Measurements from ENCODE around the gene TRERF1. TPM values are rescaled to one million over a fixed set of nuclear protein-coding genes. Genes with fewer than 3 reads are reported as not detected.
"Not testable (repeated sequence)": the region's sequence is repeated elsewhere in the genome, so short reads cannot be mapped to it uniquely, and the experiment has no call there.

Gene TRERF1
- total RNA-seq, 1 donor from 2014 or later: 47.9 TPM

GRCh38 chr6:42210551-42210950, 241.2 kb downstream of the TRERF1 start:
- intact Hi-C loops (cut with micrococcal nuclease): no loop called here
- Mint-ChIP-seq H3K36me3 (ENCODE audit: low read depth) (peaks cover 34% of the 10 kb centered on the region), H3K4me3 (no peak overlapping the region), H3K4me1 (ENCODE audit: low read depth) (peaks cover 10% of the 10 kb centered on the region), H3K27ac (no peak overlapping the region), H3K27me3 (ENCODE audit: insufficient read depth) (no peaks in the 10 kb centered on the region), H3K9me3 (no peaks in the 10 kb centered on the region)
- no peak for DNase-seq (ENCODE audit: low spot score)

GRCh38 chr6:42207559-42207958, 244.2 kb downstream of the TRERF1 start:
- H3K27me3 Mint-ChIP-seq (ENCODE audit: insufficient read depth); intact Hi-C loops (cut with micrococcal nuclease); H3K4me3 Mint-ChIP-seq; H3K9me3 Mint-ChIP-seq; H3K27ac Mint-ChIP-seq; DNase-seq (ENCODE audit: low spot score); H3K4me1 Mint-ChIP-seq (ENCODE audit: low read depth): not testable (repeated sequence)
- peaks cover 26% of the 10 kb centered on the region for H3K36me3 Mint-ChIP-seq (ENCODE audit: low read depth)

- Mint-ChIP-seq H3K27me3 (ENCODE audit: insufficient read depth) (no peaks in the 10 kb centered on the region), H3K4me1 (ENCODE audit: low read depth) (no peaks in the 10 kb centered on the region), H3K27ac (no peak overlapping the region), H3K9me3 (no peaks in the 10 kb centered on the region), H3K4me3 (no peak overlapping the region), H3K36me3 (ENCODE audit: low read depth) (peaks cover 24% of the 10 kb centered on the region)
- intact Hi-C loops (cut with micrococcal nuclease): no loop called here
- no peak for DNase-seq (ENCODE audit: low spot score)
Observed at GRCh38 chr6:42204768-42205282, 246.9 kb downstream of the TRERF1 start.

GRCh38 chr6:42203183-42203582, 248.5 kb downstream of the TRERF1 start:
- DNase-seq (ENCODE audit: low spot score): no peak
- no peak overlapping the region for H3K27ac Mint-ChIP-seq
- peaks cover 19% of the 10 kb centered on the region for H3K36me3 Mint-ChIP-seq (ENCODE audit: low read depth)
- no peaks in the 10 kb centered on the region for H3K4me1 Mint-ChIP-seq (ENCODE audit: low read depth)
- intact Hi-C loops (cut with micrococcal nuclease): no loop called here
- no peaks in the 10 kb centered on the region for H3K27me3 Mint-ChIP-seq (ENCODE audit: insufficient read depth)
- no peaks in the 10 kb centered on the region for H3K9me3 Mint-ChIP-seq
- H3K4me3 Mint-ChIP-seq: no peak overlapping the region

GRCh38 chr6:42202131-42202915, 249.4 kb downstream of the TRERF1 start:
- peaks cover 12% of the 10 kb centered on the region for H3K36me3 Mint-ChIP-seq (ENCODE audit: low read depth)
- DNase-seq (ENCODE audit: low spot score); H3K9me3 Mint-ChIP-seq; H3K27ac Mint-ChIP-seq; H3K4me3 Mint-ChIP-seq; H3K27me3 Mint-ChIP-seq (ENCODE audit: insufficient read depth); intact Hi-C loops (cut with micrococcal nuclease); H3K4me1 Mint-ChIP-seq (ENCODE audit: low read depth): not testable (repeated sequence)

GRCh38 chr6:42201382-42201781, 250.3 kb downstream of the TRERF1 start:
- no peak for DNase-seq (ENCODE audit: low spot score)
- Mint-ChIP-seq H3K9me3 (no peaks in the 10 kb centered on the region), H3K36me3 (ENCODE audit: low read depth) (peaks cover 12% of the 10 kb centered on the region), H3K27me3 (ENCODE audit: insufficient read depth) (no peaks in the 10 kb centered on the region), H3K27ac (no peak overlapping the region), H3K4me1 (ENCODE audit: low read depth) (no peaks in the 10 kb centered on the region), H3K4me3 (no peak overlapping the region)
- intact Hi-C loops (cut with micrococcal nuclease): no loop called here

GRCh38 chr6:42200035-42200434, 251.7 kb downstream of the TRERF1 start:
- DNase-seq (ENCODE audit: low spot score): no peak
- Mint-ChIP-seq H3K4me3 (no peak overlapping the region), H3K27me3 (ENCODE audit: insufficient read depth) (no peaks in the 10 kb centered on the region), H3K36me3 (ENCODE audit: low read depth) (peaks cover 9% of the 10 kb centered on the region), H3K9me3 (no peaks in the 10 kb centered on the region), H3K27ac (no peak overlapping the region), H3K4me1 (ENCODE audit: low read depth) (no peaks in the 10 kb centered on the region)
- intact Hi-C loops (cut with micrococcal nuclease): no loop called here

GRCh38 chr6:42199106-42199981, 252.4 kb downstream of the TRERF1 start:
- intact Hi-C loops (cut with micrococcal nuclease): no loop called here
- Mint-ChIP-seq H3K9me3 (no peaks in the 10 kb centered on the region), H3K27ac (no peak overlapping the region), H3K4me1 (ENCODE audit: low read depth) (no peaks in the 10 kb centered on the region), H3K27me3 (ENCODE audit: insufficient read depth) (no peaks in the 10 kb centered on the region), H3K4me3 (no peak overlapping the region), H3K36me3 (ENCODE audit: low read depth) (peaks cover 9% of the 10 kb centered on the region)
- no peak for DNase-seq (ENCODE audit: low spot score)

GRCh38 chr6:42197555-42198362, 254.0 kb downstream of the TRERF1 start:
- DNase-seq (ENCODE audit: low spot score): no peak
- H3K9me3 Mint-ChIP-seq: no peaks in the 10 kb centered on the region
- H3K4me3 Mint-ChIP-seq: no peak overlapping the region
- H3K4me1 Mint-ChIP-seq (ENCODE audit: low read depth): no peaks in the 10 kb centered on the region
- intact Hi-C loops (cut with micrococcal nuclease): no loop called here
- H3K27me3 Mint-ChIP-seq (ENCODE audit: insufficient read depth): no peaks in the 10 kb centered on the region
- H3K27ac Mint-ChIP-seq: no peak overlapping the region
- peaks cover 9% of the 10 kb centered on the region for H3K36me3 Mint-ChIP-seq (ENCODE audit: low read depth)

- Mint-ChIP-seq H3K36me3 (ENCODE audit: low read depth) (peaks cover 7% of the 10 kb centered on the region), H3K9me3 (no peaks in the 10 kb centered on the region), H3K27me3 (ENCODE audit: insufficient read depth) (no peaks in the 10 kb centered on the region), H3K4me3 (no peak overlapping the region), H3K4me1 (ENCODE audit: low read depth) (no peaks in the 10 kb centered on the region), H3K27ac (no peak overlapping the region)
- intact Hi-C loops (cut with micrococcal nuclease): no loop called here
- DNase-seq (ENCODE audit: low spot score): no peak
Observed at GRCh38 chr6:42195415-42195814, 256.3 kb downstream of the TRERF1 start.

GRCh38 chr6:42194056-42194455, 257.7 kb downstream of the TRERF1 start:
- intact Hi-C loops (cut with micrococcal nuclease): no loop called here
- Mint-ChIP-seq H3K27ac (no peak overlapping the region), H3K4me3 (no peak overlapping the region), H3K4me1 (ENCODE audit: low read depth) (no peaks in the 10 kb centered on the region), H3K36me3 (ENCODE audit: low read depth) (no peaks in the 10 kb centered on the region), H3K27me3 (ENCODE audit: insufficient read depth) (peaks cover 2% of the 10 kb centered on the region), H3K9me3 (no peaks in the 10 kb centered on the region)
- no peak for DNase-seq (ENCODE audit: low spot score)

- H3K9me3 Mint-ChIP-seq: no peaks in the 10 kb centered on the region
- no peaks in the 10 kb centered on the region for H3K4me1 Mint-ChIP-seq (ENCODE audit: low read depth)
- no peak for DNase-seq (ENCODE audit: low spot score)
- no peaks in the 10 kb centered on the region for H3K36me3 Mint-ChIP-seq (ENCODE audit: low read depth)
- intact Hi-C loops (cut with micrococcal nuclease): no loop called here
- peaks cover 3% of the 10 kb centered on the region for H3K27me3 Mint-ChIP-seq (ENCODE audit: insufficient read depth)
- H3K4me3 Mint-ChIP-seq: no peak overlapping the region
- H3K27ac Mint-ChIP-seq: no peak overlapping the region
Observed at GRCh38 chr6:42193491-42193894, 258.2 kb downstream of the TRERF1 start.

Measured in activated T-helper 1 cell treated with anti-CD3 and anti-CD28 coated beads, Interleukin-12 subunit alpha, Interleukin-12 subunit beta, Interleukin-2, Interleukin-4 antibody, amounts not matched to agents 30 ng/mL and 10 ng/mL and 1 ng/mL, durations not matched to agents 14 hours and 24 hours and 36 hours (primary cell).